GM10847 (cell line): Measurements from ENCODE around the gene TEX13A.

Experiments
- POLR2A ChIP-seq: IDR thresholded peaks from 2 replicates; pipeline ENCODE4 v1.6.1; 2011; ENCODE audit not compliant: insufficient read length; ENCODE audit errors: extremely low read depth

Gene TEX13A, protein sequence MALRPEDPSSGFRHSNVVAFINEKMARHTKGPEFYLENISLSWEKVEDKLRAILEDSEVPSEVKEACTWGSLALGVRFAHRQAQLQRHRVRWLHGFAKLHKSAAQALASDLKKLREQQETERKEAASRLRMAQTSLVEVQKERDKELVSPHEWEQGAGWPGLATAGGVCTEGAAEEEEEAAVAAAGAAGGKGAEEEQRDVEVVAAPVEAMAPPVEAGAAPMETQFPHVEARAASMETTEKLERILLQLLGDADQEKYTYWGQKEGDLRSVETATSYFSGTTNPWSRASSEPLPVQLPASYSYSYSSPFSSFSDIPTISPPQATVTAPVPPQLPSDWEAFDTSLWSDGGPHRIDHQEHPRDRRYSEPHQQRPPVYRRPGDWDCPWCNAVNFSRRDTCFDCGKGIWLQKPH

DNA sequence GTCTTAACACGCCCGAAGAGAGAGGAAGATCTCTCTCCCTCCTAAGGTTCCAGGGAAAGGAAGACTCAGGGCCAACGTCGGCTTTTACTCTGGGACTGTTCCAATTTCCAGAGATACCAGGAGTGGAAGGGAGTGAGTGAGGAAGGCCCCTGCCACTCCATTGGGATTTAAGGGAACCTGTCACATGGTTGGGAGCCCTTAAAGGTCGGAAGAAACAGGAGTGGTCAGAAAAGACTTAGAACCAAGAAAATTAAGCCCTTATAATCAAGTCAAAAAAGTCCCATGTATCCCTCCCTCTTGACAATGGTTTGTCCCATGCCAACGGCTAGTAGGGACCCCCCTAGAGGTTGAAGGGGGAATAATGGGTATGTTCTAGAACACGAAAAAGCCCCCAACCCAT lies at the start of gene TEX13A:
Gene TEX13A, minus strand, starts transcription at position 59 of the 400 bp plus-strand sequence. CDS start 297 bp downstream, outside the sequence.
- TF ChIP-seq POLR2A: no peak

DNA sequence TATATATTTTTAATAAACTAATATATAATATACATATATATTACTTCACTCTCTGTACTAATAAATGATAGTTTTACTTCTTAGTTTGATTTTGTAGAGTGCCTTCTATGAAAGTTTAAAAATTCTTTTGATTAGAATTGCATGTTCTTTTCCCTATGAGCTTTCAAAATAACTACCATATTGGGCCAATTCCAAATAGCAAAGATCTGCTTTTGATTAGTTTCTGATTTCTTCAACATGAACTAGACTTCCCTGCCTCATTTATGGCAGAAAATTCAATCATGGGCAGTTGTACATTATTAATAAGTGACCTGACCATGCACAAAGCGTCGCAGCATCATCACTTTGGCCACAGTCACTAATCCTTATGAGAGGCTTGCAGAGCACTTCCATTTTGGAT lies 48.9 kb upstream of the TEX13A start:
- TF ChIP-seq POLR2A: no peak

DNA sequence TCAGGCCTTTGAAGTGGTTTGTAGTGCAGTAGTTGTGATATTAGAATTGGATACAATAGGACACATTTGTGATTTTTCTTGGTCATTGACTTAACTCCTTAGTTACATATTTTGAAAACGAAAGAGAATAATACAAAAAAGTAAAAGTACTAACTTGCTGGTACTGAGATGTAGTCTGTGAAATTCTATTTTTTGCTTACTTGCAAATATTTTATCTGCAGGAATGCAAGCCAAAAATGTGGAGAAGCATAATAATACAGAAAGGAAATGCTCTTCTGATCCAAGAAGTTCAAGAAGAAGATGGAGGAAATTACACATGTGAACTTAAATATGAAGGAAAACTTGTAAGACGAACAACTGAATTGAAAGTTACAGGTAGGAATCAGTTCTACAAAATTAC lies 46.7 kb upstream of the TEX13A start:
- TF ChIP-seq POLR2A: no peak

DNA sequence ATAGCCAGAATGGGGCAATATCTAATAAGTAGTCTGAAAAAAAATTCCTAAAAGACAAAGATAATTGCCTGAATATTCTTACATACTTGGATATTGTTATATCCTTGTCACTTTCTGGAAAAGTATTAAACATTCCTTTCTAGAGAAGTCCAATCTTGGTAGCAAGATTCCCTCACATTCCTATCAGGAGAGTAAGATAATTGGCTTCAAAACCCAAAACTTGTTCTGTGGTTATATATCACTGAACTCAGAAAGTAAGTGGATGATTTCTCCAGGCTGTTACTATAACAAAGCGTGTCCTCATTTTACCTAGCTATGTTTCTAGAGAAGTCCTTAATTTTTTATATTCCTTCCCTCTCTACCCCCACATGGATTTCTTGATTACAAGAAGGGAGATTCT lies 46.0 kb upstream of the TEX13A start:
- no peak for TF ChIP-seq POLR2A

DNA sequence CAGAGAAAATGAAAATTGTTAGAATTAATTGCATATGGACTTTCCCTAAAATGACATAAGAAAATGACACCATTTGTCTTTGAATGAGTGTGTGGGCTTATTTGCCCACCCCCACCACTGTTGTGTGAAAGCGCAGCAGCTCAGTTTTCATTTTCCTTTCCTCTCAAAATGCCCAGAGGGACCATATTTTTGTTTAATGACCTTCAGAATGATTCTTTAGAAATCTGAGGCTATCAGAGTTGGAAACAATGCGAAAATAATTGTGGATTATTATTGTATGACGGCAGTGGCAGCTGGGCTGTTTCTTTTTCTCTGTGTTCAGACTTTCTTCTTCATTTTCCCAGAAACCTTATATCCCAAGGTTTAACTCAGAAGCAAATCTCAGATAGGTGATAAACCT lies 44.6 kb upstream of the TEX13A start:
- TF ChIP-seq POLR2A: no peak

DNA sequence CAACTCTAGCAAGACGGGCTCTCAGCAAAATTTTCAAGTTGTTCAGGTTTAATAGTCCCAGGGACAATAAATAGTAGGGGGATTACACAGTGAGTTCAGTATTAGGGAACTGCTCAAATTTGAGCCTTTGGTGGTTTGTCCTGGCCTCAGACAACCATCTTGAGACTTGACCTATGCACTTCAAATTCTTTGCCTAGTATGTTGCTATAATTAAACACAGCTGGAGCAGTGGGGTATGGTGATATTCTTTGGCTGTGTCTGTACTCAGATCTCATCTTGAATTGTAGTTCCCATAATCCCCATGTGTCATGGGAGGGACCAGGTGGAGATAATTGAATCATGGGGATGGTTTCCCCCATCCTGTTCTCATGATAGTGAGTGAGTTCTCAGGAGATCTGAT lies 43.3 kb upstream of the TEX13A start:
- no peak for TF ChIP-seq POLR2A

DNA sequence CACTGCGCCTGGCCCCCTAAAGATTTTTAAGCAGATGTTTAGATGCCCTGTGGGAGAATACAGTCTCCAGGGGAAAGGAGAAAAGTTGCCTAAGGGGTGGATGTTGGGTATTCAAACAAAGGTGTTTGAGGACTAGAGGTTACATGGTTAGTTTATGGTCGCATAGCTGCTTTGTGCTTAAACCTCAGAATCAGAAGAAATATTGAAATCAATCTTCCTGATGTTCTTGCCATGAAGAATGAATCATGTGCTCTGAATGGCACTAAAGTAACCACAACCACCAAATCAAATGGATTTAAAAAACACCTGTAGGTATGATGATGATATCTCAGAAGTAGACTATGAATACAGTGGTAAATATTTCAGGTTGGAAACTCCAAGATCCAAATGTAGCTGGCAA lies 42.7 kb upstream of the TEX13A start:
- TF ChIP-seq POLR2A: no peak

DNA sequence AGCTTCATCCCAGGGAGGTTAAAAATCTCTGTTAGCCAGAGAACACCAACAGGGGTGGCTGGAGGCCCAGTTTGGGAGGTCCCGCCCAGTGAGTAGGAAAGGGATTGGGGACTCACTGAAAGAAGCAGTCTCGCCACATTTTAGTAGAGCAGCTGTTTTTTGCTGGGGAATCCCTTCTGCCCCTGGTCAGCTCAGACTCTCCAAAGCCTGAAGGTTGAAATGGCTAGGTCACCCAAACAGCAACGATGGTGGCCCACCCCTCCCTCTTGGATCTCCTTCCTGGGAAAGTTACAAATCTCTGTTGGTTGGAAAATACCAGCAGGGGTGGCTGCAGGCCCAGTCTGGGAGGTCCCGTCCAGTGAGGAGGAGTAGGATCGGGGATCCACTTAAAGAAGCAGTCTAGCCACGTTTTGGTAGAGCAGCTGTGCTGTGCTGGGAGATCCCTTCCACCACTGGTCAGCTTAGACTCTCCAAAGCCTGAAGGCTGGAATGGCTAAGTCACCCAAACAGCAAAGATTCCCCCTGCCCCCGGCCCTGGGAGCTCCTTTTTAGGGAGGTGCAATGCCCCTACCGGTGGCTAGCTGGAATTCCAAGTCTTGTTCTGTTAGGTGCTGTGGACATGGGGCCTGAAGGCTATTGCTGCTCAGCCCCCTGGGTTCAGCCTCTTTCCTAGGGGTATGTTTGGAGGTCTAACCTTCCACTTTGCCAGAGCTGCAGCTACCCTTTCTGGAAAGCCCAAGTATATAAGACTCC lies 40.0 kb upstream of the TEX13A start:
- no peak for TF ChIP-seq POLR2A

DNA sequence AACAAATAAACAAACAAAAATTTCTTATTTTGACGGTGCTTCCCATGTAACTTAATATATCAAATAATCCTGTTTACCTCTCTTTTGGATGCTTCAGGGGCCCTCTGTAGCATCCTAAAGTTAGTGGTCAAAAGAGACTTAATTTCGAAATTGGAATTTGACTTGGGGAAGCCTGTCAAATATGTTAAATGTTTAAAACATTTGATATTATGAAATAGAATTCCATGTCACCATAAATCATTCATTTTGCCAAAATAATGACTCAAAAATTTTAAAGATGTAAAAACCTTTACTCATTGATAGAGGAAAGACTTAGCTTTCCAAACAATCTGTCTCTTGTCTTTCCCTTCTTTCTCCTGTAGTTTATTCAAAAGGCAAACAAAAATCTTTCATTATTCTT lies 20.6 kb upstream of the TEX13A start:
- TF ChIP-seq POLR2A: no peak

DNA sequence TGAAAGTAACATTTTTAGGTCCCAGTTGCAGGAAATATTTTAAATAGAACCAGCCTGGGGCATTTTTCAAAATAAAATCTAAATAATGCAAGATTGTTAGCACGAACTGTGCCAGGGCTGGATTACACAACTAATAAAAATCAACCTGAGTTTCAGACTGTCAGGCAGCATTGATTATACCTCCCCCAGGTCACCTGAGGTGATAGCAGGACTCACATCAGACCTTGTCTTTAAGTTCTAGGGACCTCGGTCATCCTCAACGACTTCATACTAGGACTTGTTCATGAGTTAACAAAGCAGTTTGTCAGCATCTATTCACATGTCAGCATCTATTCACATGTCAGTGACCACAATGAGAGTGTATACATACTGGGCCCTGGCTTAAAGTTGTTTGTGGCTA lies 8.7 kb upstream of the TEX13A start:
- TF ChIP-seq POLR2A: no peak

DNA sequence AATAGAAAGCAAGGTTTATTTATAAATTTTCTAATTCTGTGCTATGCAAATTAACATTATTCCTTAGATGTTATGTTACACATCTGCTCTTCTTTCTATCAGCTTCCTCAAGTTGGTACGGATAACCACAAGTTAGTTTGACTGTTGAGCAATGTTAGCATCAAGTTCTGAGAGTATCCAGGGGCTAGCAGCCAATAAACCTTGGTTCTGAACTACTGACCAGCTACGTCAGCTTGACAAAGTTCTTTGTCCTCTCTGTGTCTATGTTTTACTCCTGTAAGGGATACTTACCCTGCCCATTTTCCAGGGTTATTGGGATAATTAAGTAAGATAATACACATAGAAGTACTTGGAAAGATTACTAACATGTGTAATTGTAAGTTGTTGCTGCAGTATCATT lies 8.1 kb upstream of the TEX13A start:
- no peak for TF ChIP-seq POLR2A

DNA sequence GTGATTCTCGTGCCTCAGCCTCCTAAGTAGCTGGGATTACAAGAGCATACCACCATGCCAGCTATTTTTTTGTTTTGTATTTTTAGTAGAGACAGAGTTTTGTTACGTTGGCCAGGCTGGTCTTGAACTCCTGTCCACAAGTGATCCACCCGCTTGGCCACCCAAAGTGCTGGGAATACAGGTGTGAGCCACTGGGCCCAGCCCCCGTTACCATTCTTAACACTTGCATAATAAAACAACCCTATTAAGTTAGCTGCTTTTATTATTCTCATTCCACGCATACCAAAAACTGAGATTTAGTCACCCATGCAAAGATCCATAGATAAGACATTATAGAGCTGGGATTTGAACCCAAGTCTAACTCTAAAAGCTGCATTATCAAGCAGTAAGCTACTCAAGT lies 6.0 kb upstream of the TEX13A start:
- TF ChIP-seq POLR2A: no peak

DNA sequence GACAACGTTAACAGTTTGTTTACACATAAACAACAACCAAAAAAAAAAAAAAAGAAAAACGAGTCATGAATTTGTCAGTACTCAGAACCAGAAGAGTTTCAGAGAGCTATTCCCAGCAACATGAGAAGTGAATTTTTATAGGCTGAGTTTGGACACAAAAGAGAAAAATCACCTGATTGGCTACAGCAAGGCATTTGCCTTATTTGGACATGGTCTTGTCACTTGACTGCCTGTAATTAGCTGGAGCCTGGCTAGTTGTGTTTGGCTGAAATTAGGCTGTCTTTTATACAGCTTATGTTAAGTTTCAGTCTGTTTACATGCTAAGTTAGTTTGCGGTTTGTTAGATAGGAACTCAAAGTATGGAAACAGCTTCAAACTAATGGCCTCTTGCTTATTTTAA lies 880 bp upstream of the TEX13A start:
- no peak for TF ChIP-seq POLR2A

DNA sequence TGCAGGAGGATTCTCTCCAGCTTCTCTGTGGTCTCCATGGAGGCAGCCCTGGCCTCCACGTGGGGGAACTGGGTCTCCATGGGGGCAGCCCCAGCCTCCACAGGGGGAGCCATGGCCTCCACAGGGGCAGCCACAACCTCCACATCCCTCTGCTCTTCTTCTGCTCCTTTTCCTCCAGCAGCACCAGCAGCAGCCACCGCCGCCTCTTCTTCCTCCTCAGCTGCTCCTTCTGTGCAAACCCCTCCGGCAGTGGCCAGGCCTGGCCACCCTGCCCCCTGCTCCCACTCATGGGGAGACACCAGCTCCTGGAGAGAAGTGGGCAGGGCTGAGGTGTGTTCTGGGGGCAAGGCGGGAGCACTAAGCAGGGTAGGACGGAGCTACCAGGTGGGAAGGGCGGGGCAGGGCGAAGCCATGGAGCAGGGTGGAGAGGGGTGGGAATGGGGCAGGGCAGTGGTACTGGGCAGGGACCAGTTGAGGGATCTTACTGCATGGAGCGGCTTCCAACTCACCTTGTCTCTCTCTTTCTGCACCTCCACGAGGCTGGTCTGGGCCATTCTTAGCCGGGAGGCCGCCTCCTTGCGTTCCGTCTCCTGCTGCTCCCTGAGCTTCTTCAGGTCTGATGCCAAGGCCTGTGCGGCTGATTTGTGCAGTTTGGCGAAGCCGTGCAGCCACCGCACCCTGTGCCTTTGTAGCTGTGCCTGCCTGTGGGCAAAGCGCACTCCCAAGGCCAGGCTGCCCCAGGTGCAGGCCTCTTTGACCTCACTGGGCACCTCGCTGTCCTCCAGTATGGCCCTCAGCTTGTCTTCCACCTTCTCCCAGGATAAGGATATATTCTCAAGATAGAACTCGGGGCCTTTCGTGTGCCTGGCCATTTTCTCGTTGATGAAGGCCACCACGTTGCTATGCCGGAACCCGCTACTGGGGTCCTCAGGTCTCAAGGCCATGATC lies 766 bp downstream of the TEX13A start:
- no peak for TF ChIP-seq POLR2A

DNA sequence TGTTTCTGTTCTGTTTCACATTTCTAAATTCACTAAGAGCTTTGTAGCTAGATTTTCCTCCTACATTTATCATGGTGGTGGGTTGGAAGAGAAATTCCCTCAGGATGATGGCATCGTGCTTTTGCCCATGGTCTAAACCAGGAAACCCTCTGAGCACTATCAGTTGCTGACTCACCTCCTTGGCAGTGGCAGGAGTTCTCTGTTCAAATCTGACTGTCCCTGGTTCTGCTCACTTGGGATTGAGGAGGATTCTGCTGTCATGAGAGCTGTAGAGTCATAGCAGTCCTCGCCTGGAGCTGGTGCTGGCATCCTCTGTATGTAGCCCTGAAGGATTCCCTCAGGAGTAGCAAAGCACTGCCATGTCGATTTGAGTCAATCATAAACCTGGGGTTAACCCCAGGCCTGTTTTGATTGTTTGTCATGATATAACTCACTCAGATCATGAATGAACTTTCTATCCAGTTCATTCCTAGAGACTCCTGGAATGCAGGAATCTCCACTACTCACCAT lies 9.4 kb downstream of the TEX13A start:
- TF ChIP-seq POLR2A: no peak
